Measurements from ENCODE around the gene SLC46A1.
"Not testable (repeated sequence)": the region's sequence is repeated elsewhere in the genome, so short reads cannot be mapped to it uniquely, and the experiment has no call there.

The SLC46A1 gene

GRCh38 chr17:28405632-28406472 lies at the start of gene SLC46A1:
SLC46A1 (minus strand) TSS chr17:28406212; CDS start chr17:28406114, 98 bp downstream.
- DNase-seq, result peak; percentile 27

GRCh38 chr17:28449859-28450258 lies 43.8 kb upstream of the SLC46A1 start:
- no peak for DNase-seq

GRCh38 chr17:28447396-28447760 lies 41.4 kb upstream of the SLC46A1 start:
- DNase-seq, result no peak

- no peak for DNase-seq
These were observed 40.8 kb upstream of the SLC46A1 start for GRCh38 chr17:28446716-28447395.

- DNase-seq, result no peak
These were observed 38.1 kb upstream of the SLC46A1 start for GRCh38 chr17:28443901-28444638.

GRCh38 chr17:28434326-28434725 lies 28.3 kb upstream of the SLC46A1 start:
- DNase-seq, result not testable (repeated sequence)

- DNase-seq, result no peak
These were observed 27.7 kb upstream of the SLC46A1 start for GRCh38 chr17:28433721-28434120.

GRCh38 chr17:28427982-28428381 lies 22.0 kb upstream of the SLC46A1 start:
- DNase-seq, result not testable (repeated sequence)

GRCh38 chr17:28427371-28427770 lies 21.4 kb upstream of the SLC46A1 start:
- DNase-seq, result no peak

GRCh38 chr17:28426081-28426519 lies 20.1 kb upstream of the SLC46A1 start:
- no peak for DNase-seq

- DNase-seq, result no peak
These were observed 19.2 kb upstream of the SLC46A1 start for GRCh38 chr17:28425206-28425605.

GRCh38 chr17:28421787-28422305 lies 15.8 kb upstream of the SLC46A1 start:
- no peak for DNase-seq

- no peak for DNase-seq
These were observed 10.8 kb upstream of the SLC46A1 start for GRCh38 chr17:28416703-28417311.

GRCh38 chr17:28415886-28416285 lies 9.9 kb upstream of the SLC46A1 start:
- no peak for DNase-seq

- no peak for DNase-seq
These were observed 7.8 kb upstream of the SLC46A1 start for GRCh38 chr17:28413804-28414203.

GRCh38 chr17:28412099-28412498 lies 6.1 kb upstream of the SLC46A1 start:
- DNase-seq, result no peak

GRCh38 chr17:28407974-28408306 lies 1.9 kb upstream of the SLC46A1 start:
- no peak for DNase-seq

GRCh38 chr17:28407130-28407973 lies 1.3 kb upstream of the SLC46A1 start:
- no peak for DNase-seq

GRCh38 chr17:28406473-28406814 lies 432 bp upstream of the SLC46A1 start:
- DNase-seq, result peak; percentile 18

GRCh38 chr17:28404812-28405570 lies 1.0 kb downstream of the SLC46A1 start:
- no peak for DNase-seq

GRCh38 chr17:28404461-28404811 lies 1.6 kb downstream of the SLC46A1 start:
- DNase-seq, result no peak
